ENCODE results near the gene ENOX1.

Gene ENOX1

GRCh38 chr13:43528992-43529391 lies 257.8 kb downstream of the ENOX1 start:
- DNase-seq: no peak

GRCh38 chr13:43522788-43523187 lies 264.0 kb downstream of the ENOX1 start:
- DNase-seq: no peak

- no peak for DNase-seq
These were observed 266.4 kb downstream of the ENOX1 start for GRCh38 chr13:43520351-43520750.

GRCh38 chr13:43518833-43519232 lies 267.9 kb downstream of the ENOX1 start:
- no peak for DNase-seq

GRCh38 chr13:43516401-43516833 lies 270.4 kb downstream of the ENOX1 start:
- no peak for DNase-seq

GRCh38 chr13:43515531-43515930 lies 271.2 kb downstream of the ENOX1 start:
- no peak for DNase-seq

GRCh38 chr13:43514311-43514710 lies 272.5 kb downstream of the ENOX1 start:
- DNase-seq: no peak

GRCh38 chr13:43512221-43512620 lies 274.6 kb downstream of the ENOX1 start:
- no peak for DNase-seq

- DNase-seq: no peak
These were observed 275.5 kb downstream of the ENOX1 start for GRCh38 chr13:43510956-43511901.

- no peak for DNase-seq
These were observed 291.0 kb downstream of the ENOX1 start for GRCh38 chr13:43495732-43496131.

- no peak for DNase-seq
These were observed 292.6 kb downstream of the ENOX1 start for GRCh38 chr13:43494206-43494605.

- DNase-seq: no peak
These were observed 293.2 kb downstream of the ENOX1 start for GRCh38 chr13:43493496-43494000.

GRCh38 chr13:43492745-43493144 lies 294.0 kb downstream of the ENOX1 start:
- DNase-seq: no peak

GRCh38 chr13:43492311-43492710 lies 294.5 kb downstream of the ENOX1 start:
- DNase-seq: no peak

GRCh38 chr13:43489233-43489632 lies 297.5 kb downstream of the ENOX1 start:
- DNase-seq: no peak

GRCh38 chr13:43487885-43488284 lies 298.9 kb downstream of the ENOX1 start:
- DNase-seq: no peak

- no peak for DNase-seq
These were observed 299.3 kb downstream of the ENOX1 start for GRCh38 chr13:43487461-43487860.

- no peak for DNase-seq
These were observed 302.1 kb downstream of the ENOX1 start for GRCh38 chr13:43484432-43485225.

GRCh38 chr13:43483930-43484329 lies 302.8 kb downstream of the ENOX1 start:
- DNase-seq: no peak

- DNase-seq: no peak
These were observed 304.1 kb downstream of the ENOX1 start for GRCh38 chr13:43482641-43483040.

- no peak for DNase-seq
These were observed 304.7 kb downstream of the ENOX1 start for GRCh38 chr13:43482026-43482425.

- DNase-seq: no peak
These were observed 307.9 kb downstream of the ENOX1 start for GRCh38 chr13:43478902-43479301.

- DNase-seq: no peak
These were observed 308.6 kb downstream of the ENOX1 start for GRCh38 chr13:43478211-43478610.

- no peak for DNase-seq
These were observed 311.6 kb downstream of the ENOX1 start for GRCh38 chr13:43475140-43475539.

Data from NCI-H1417 treated with DMSO at 0.1 percent for 48 hours (cell line).